ENCODE measurements around the gene SYNGR3. TPM values are rescaled to one million over a fixed set of nuclear protein-coding genes. Genes with fewer than 3 reads are reported as not detected.

Gene SYNGR3
- polyA plus RNA-seq, 1 donor from 2014 or later = 61.0 TPM

DNA sequence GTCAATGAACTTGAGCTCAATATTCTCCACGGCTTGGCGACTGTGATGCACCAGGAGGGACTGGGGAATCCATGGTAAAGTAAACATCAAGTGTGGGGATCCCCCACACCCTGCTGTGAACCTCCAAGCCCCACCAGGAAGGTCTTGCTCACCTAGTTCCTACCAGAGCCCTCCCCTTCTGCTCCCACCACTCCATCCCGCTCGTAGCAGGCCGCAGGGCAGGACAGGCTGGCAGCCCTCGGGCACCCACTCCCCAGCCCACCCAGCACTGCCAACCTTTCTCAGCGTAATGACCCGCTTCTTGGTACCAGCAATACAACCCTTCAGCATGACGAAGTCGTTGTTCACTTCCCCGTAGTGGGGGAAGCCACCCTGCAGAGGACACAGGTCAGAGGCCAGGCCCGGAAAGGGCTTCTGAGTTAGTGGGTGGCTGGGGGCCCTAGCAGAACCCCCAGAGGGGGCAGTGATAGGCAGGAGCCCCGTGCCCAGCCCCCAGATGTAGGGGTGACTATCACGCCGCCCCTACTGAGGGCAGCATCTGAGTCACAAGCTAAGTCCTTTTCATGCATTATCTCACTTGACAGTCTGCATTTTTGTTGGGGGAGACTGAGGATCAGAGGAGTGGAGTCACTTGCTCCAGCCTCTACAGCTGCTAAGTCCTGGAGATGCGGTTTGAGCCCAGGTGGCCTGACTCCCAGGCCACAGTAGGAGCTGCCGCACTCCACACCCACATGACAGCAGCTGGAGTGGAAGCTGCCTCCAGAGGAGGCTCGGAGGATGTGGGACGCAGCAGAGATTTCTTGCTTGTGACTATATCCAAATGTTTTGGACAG is 44.0 kb upstream of the SYNGR3 start:
- no peaks in the 10 kb centered on the region for H3K9me3 ChIP-seq (ENCODE audit: low read length)
- H3K4me3 ChIP-seq (ENCODE audit: low read length) = no peak overlapping the region
- no peak overlapping the region for H3K9ac ChIP-seq (ENCODE audit: low read length)
- no peaks in the 10 kb centered on the region for H3K27me3 ChIP-seq (ENCODE audit: insufficient read depth, low read depth, low read length)
- H3K27ac ChIP-seq (ENCODE audit: low read length) = no peak overlapping the region
- no peak for TF ChIP-seq MXI1 (conservative IDR thresholded peaks at IDR 0.05; ENCODE audit: poor library complexity, severe bottlenecking)
- no peak for TF ChIP-seq EP300 (conservative IDR thresholded peaks at IDR 0.05; ENCODE audit: poor library complexity, severe bottlenecking)
- no peak for TF ChIP-seq POLR2AphosphoS5 (IDR thresholded peaks at IDR 0.05)
- no peak for TF ChIP-seq EZH2 (IDR thresholded peaks at IDR 0.05; ENCODE audit: borderline replicate concordance, insufficient read depth, low read length, poor library complexity, severe bottlenecking)
- TF ChIP-seq RAD21 (conservative IDR thresholded peaks at IDR 0.05) = no peak
- TF ChIP-seq, protein P1, sequence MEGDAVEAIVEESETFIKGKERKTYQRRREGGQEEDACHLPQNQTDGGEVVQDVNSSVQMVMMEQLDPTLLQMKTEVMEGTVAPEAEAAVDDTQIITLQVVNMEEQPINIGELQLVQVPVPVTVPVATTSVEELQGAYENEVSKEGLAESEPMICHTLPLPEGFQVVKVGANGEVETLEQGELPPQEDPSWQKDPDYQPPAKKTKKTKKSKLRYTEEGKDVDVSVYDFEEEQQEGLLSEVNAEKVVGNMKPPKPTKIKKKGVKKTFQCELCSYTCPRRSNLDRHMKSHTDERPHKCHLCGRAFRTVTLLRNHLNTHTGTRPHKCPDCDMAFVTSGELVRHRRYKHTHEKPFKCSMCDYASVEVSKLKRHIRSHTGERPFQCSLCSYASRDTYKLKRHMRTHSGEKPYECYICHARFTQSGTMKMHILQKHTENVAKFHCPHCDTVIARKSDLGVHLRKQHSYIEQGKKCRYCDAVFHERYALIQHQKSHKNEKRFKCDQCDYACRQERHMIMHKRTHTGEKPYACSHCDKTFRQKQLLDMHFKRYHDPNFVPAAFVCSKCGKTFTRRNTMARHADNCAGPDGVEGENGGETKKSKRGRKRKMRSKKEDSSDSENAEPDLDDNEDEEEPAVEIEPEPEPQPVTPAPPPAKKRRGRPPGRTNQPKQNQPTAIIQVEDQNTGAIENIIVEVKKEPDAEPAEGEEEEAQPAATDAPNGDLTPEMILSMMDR (IDR thresholded peaks at IDR 0.05; ENCODE audit: poor library complexity, severe bottlenecking) = no peak
- TF ChIP-seq TAF1 (IDR thresholded peaks at IDR 0.05; ENCODE audit: low read depth) = no peak
- no peak for TF ChIP-seq SMC3 (conservative IDR thresholded peaks at IDR 0.05; ENCODE audit: poor library complexity)
- TF ChIP-seq, protein P2, sequence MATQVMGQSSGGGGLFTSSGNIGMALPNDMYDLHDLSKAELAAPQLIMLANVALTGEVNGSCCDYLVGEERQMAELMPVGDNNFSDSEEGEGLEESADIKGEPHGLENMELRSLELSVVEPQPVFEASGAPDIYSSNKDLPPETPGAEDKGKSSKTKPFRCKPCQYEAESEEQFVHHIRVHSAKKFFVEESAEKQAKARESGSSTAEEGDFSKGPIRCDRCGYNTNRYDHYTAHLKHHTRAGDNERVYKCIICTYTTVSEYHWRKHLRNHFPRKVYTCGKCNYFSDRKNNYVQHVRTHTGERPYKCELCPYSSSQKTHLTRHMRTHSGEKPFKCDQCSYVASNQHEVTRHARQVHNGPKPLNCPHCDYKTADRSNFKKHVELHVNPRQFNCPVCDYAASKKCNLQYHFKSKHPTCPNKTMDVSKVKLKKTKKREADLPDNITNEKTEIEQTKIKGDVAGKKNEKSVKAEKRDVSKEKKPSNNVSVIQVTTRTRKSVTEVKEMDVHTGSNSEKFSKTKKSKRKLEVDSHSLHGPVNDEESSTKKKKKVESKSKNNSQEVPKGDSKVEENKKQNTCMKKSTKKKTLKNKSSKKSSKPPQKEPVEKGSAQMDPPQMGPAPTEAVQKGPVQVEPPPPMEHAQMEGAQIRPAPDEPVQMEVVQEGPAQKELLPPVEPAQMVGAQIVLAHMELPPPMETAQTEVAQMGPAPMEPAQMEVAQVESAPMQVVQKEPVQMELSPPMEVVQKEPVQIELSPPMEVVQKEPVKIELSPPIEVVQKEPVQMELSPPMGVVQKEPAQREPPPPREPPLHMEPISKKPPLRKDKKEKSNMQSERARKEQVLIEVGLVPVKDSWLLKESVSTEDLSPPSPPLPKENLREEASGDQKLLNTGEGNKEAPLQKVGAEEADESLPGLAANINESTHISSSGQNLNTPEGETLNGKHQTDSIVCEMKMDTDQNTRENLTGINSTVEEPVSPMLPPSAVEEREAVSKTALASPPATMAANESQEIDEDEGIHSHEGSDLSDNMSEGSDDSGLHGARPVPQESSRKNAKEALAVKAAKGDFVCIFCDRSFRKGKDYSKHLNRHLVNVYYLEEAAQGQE (IDR thresholded peaks at IDR 0.05; ENCODE audit: borderline replicate concordance) = no peak
- H3K9me2 ChIP-seq (ENCODE audit: insufficient read depth, low read length) = no peaks in the 10 kb centered on the region
- H3K79me2 ChIP-seq (replicated peaks; ENCODE audit: insufficient read depth, low read length) = no peaks in the 10 kb centered on the region
- no peaks in the 10 kb centered on the region for H4K20me1 ChIP-seq (ENCODE audit: insufficient read depth)
- no peak overlapping the region for H2AFZ ChIP-seq (ENCODE audit: low read depth, low read length)
- H3K36me3 ChIP-seq (ENCODE audit: insufficient read depth, low read length) = no peaks in the 10 kb centered on the region
- H3K4me2 ChIP-seq (ENCODE audit: low read length) = no peak overlapping the region
- no peaks in the 10 kb centered on the region for H3F3A ChIP-seq (ENCODE audit: insufficient read depth, low read length, poor library complexity, severe bottlenecking)

DNA sequence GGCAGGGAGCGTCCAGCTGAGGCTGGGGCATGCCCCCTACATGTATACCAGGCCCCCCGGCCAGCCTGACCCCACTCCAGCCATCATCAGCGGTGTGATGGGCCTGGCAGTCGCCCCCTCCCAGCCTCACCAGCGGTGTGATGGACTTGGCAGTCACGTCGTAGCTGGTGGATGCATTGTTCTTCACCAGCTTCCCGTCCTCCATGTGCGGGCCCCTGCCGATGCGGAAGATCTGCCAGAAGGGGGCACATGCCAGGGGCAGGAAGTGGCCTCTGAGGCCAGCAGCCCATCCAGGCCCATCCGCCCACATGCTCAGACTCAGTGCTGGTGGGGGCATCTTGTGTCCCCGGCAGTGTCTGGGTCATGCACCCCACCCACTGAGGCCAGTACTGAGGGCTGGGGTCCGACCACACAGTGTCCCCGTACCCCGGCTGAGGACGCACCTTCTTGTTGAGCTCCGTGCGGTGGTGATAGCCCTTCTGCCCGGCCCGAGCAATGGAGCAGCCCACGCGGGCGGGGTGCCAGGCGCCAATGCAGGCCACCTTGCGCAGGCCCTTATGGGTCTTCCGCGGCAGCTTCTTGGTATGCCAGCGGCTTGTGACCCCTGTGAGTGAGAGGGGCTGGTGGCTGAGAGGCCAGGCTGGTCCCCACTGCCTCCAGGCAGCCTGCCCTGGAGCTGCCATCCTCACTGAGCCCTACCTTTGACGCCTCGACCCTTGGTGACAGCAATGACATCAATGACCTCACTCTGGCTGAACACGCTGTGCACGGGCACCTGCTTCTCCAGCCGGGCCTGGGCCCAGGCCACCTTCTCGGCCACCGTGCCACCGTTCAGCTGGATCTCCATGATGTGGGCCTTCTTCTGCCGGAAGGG is 43.0 kb upstream of the SYNGR3 start:
- Histone ChIP-seq H4K20me1 (ENCODE audit: insufficient read depth) (no peaks in the 10 kb centered on the region), H3K4me3 (ENCODE audit: low read length) (no peak overlapping the region), H3K9me2 (ENCODE audit: insufficient read depth, low read length) (no peaks in the 10 kb centered on the region), H3K9me3 (ENCODE audit: low read length) (no peaks in the 10 kb centered on the region), H3K9ac (ENCODE audit: low read length) (no peak overlapping the region), H3F3A (ENCODE audit: insufficient read depth, low read length, poor library complexity, severe bottlenecking) (no peaks in the 10 kb centered on the region), H3K36me3 (ENCODE audit: insufficient read depth, low read length) (no peaks in the 10 kb centered on the region), H3K4me2 (ENCODE audit: low read length) (no peak overlapping the region), H3K27ac (ENCODE audit: low read length) (no peak overlapping the region), H3K27me3 (ENCODE audit: insufficient read depth, low read depth, low read length) (no peaks in the 10 kb centered on the region), H2AFZ (ENCODE audit: low read depth, low read length) (no peak overlapping the region), H3K79me2 (replicated peaks; ENCODE audit: insufficient read depth, low read length) (no peaks in the 10 kb centered on the region)
- TF ChIP-seq TAF1 (IDR thresholded peaks at IDR 0.05; ENCODE audit: low read depth) (no peak), EZH2 (IDR thresholded peaks at IDR 0.05; ENCODE audit: borderline replicate concordance, insufficient read depth, low read length, poor library complexity, severe bottlenecking) (no peak), MXI1 (conservative IDR thresholded peaks at IDR 0.05; ENCODE audit: poor library complexity, severe bottlenecking) (no peak), RAD21 (conservative IDR thresholded peaks at IDR 0.05) (no peak), EP300 (conservative IDR thresholded peaks at IDR 0.05; ENCODE audit: poor library complexity, severe bottlenecking) (no peak), SMC3 (conservative IDR thresholded peaks at IDR 0.05; ENCODE audit: poor library complexity) (no peak), POLR2AphosphoS5 (IDR thresholded peaks at IDR 0.05) (no peak)
- TF ChIP-seq, protein P2 (IDR thresholded peaks at IDR 0.05; ENCODE audit: borderline replicate concordance) = no peak
- TF ChIP-seq, protein P1 (IDR thresholded peaks at IDR 0.05; ENCODE audit: poor library complexity, severe bottlenecking) = no peak
